ENCODE results near the gene BRD3OS.

The BRD3OS gene

DNA sequence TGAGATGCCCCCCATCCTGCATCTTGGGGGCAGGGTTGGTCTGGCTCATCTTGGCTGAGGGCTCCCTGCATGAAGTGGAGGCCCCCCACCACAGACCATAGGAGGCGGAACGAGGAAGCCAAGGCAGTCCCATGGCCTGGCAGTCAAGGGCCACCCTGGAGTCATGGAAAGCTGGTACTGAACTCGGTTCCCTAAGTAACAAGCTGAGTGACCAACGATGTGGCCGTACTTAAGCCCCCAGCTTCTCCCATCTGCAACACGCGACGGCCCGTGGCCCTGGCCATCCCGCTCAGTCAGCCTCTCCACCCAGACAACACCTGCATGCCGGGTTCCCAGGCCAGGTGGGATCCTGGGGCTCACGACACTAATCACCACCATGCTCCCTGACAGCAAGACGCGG is 25.4 kb downstream of the BRD3OS start:
- no peak for TF ChIP-seq CTCF (IDR thresholded peaks at IDR 0.05; ENCODE audit: insufficient read depth, missing control alignments)
- FAIRE-seq: no peak
- DNase-seq (ENCODE audit: insufficient read length, low spot score): no peak

GRCh38 chr9:134051319-134051718 is 26.0 kb downstream of the BRD3OS start:
- TF ChIP-seq CTCF (IDR thresholded peaks at IDR 0.05; ENCODE audit: insufficient read depth, missing control alignments): no peak
- DNase-seq (ENCODE audit: insufficient read length, low spot score): no peak
- FAIRE-seq: no peak

GRCh38 chr9:134052491-134052890 is 27.2 kb downstream of the BRD3OS start:
- no peak for FAIRE-seq
- no peak for TF ChIP-seq CTCF (IDR thresholded peaks at IDR 0.05; ENCODE audit: insufficient read depth, missing control alignments)

GRCh38 chr9:134052941-134053340 is 27.7 kb downstream of the BRD3OS start:
- TF ChIP-seq CTCF (IDR thresholded peaks at IDR 0.05; ENCODE audit: insufficient read depth, missing control alignments): no peak
- no peak for DNase-seq (ENCODE audit: insufficient read length, low spot score)
- FAIRE-seq: no peak

More at GRCh38 chr9:134052491-134052890, 27.2 kb downstream of the BRD3OS start:
- no peak for DNase-seq (ENCODE audit: insufficient read length, low spot score)

- DNase-seq (ENCODE audit: insufficient read length, low spot score) (no peak), FAIRE-seq (no peak)
- no peak for TF ChIP-seq CTCF (IDR thresholded peaks at IDR 0.05; ENCODE audit: insufficient read depth, missing control alignments)
These were observed 28.2 kb downstream of the BRD3OS start for GRCh38 chr9:134053401-134053871.

DNA sequence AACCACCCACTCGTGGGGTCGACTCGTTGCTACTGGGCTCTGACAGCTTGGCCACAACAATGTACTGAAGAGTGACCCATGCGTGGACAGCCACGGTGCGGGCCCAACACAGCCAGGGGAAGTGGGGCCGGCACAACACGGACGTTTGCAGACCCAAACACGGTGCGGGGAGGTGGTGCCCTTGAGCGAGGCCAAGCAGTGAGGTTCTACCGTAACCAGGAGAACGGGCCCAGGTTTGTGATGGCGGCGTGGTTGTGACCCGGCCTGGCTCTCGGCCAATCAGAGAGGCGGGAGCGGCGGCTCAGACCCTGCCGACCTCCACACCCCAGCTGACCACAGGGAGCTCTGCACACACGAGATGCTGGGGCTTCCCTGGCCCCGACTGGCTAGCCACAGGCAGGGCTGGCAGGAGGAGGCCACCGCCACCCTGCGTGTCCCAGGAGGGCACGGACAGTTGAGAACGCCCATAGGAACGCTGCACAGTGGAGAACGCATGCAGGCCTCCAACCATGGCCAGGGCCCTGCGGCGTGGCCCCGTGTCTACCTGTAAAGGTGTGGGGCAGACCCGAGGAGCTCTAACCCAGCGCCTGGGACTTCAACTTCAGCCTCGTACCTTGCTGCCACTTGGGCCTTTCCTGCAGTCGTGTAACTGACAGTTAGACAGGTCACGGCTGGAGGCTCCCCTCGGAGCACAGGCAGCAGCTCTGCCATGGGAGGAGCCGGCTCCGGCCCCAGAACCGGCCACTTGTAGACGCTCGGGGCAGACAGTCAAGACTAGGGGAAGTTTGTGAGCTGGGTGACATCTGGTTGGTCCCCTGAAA is 28.9 kb downstream of the BRD3OS start:
- DNase-seq (ENCODE audit: insufficient read length, low spot score) (no peak), FAIRE-seq (no peak)
- TF ChIP-seq CTCF (IDR thresholded peaks at IDR 0.05; ENCODE audit: insufficient read depth, missing control alignments): no peak
